Measurements from ENCODE around the gene OLFML2A.

OLFML2A gene

DNA sequence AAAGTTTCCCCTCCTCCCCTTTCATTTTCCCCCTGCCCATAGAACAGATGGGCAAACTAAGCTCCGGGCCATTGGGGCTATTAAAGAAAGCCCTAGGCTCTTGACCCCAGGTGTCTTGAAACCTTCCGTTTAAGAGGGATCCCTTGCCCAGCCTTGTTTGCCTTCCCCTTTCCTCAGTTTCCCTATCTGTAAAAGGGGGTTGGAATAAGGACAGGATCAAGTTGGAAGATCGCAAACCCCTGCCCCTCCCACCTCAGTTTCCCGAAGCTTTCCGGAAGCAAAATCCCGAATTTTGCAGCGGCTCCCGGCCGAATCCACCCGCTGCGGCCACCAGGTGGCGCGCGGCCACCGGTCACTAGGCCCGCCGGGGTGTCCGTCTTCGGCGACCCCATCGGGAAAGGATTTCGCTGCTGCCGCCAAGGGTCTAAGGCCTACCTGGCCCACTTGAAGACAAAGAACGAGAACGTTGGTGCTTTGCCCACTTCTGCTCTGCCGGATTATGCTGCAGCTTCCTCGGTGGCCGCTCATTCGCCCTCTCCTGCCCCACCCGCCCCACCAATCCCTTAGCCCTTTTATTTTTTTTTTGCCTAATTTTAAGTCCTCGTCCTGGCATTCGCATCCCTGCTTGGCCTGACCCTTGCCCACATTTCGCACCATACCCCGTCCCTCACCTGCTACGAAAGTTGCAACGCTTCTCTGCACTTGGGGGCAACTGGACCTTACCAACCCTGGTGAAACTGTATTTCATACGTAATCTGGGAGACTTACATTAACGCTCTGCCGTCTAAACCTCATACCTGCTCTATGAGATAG, 4.9 kb upstream of the OLFML2A start (continued):
- no peak for TF ChIP-seq ZNF701 (tag by site-specific recombination; IDR thresholded peaks at IDR 0.05)
- no peak; the same call in 1 of the 2 replicates for TF ChIP-seq KLF8 (tag by site-specific recombination; IDR thresholded peaks at IDR 0.05)
- TF ChIP-seq ZNF221 (tag by site-specific recombination; IDR thresholded peaks at IDR 0.05; ENCODE audit: borderline replicate concordance): no peak
- no peak for TF ChIP-seq ZBTB21 (tag by site-specific recombination; IDR thresholded peaks at IDR 0.05)
- TF ChIP-seq ZSCAN30 (tag by site-specific recombination; IDR thresholded peaks at IDR 0.05): peak; percentile 73
- TF ChIP-seq ZNF354C (tag by site-specific recombination; IDR thresholded peaks at IDR 0.05; ENCODE audit: borderline replicate concordance, low read depth): no peak
- no peak for TF ChIP-seq ZNF311 (tag by site-specific recombination; IDR thresholded peaks at IDR 0.05; ENCODE audit: borderline replicate concordance)
- TF ChIP-seq GLIS2 (tag by site-specific recombination; IDR thresholded peaks at IDR 0.05): 0 out of 2 replicates have a peak, but pooled peaks have one; percentile 29
- no peak for TF ChIP-seq ZNF10 (tag by site-specific recombination; IDR thresholded peaks at IDR 0.05)
- TF ChIP-seq ZFP41 (tag by site-specific recombination; IDR thresholded peaks at IDR 0.05; ENCODE audit: borderline replicate concordance): no peak
- peak; percentile 30 for TF ChIP-seq ZXDB (tag by site-specific recombination; IDR thresholded peaks at IDR 0.05)
- peak; percentile 17; the same call in 1 of the 2 replicates for TF ChIP-seq ZNF24 (tag by site-specific recombination; IDR thresholded peaks at IDR 0.05)
- TF ChIP-seq MYNN (tag by site-specific recombination; IDR thresholded peaks at IDR 0.05; ENCODE audit: borderline replicate concordance): no peak
- TF ChIP-seq ZNF48 (tag by site-specific recombination; IDR thresholded peaks at IDR 0.05): no peak
- TF ChIP-seq ELK4 (IDR thresholded peaks at IDR 0.05; ENCODE audit: borderline replicate concordance, low read depth, low read length): no peak
- TF ChIP-seq ZNF623 (tag by site-specific recombination; IDR thresholded peaks at IDR 0.05): no peak
- TF ChIP-seq, protein P1, sequence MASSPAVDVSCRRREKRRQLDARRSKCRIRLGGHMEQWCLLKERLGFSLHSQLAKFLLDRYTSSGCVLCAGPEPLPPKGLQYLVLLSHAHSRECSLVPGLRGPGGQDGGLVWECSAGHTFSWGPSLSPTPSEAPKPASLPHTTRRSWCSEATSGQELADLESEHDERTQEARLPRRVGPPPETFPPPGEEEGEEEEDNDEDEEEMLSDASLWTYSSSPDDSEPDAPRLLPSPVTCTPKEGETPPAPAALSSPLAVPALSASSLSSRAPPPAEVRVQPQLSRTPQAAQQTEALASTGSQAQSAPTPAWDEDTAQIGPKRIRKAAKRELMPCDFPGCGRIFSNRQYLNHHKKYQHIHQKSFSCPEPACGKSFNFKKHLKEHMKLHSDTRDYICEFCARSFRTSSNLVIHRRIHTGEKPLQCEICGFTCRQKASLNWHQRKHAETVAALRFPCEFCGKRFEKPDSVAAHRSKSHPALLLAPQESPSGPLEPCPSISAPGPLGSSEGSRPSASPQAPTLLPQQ (tag by site-specific recombination; IDR thresholded peaks at IDR 0.05): peak; percentile 32; the same call in 1 of the 2 replicates
- TF ChIP-seq, protein P2, sequence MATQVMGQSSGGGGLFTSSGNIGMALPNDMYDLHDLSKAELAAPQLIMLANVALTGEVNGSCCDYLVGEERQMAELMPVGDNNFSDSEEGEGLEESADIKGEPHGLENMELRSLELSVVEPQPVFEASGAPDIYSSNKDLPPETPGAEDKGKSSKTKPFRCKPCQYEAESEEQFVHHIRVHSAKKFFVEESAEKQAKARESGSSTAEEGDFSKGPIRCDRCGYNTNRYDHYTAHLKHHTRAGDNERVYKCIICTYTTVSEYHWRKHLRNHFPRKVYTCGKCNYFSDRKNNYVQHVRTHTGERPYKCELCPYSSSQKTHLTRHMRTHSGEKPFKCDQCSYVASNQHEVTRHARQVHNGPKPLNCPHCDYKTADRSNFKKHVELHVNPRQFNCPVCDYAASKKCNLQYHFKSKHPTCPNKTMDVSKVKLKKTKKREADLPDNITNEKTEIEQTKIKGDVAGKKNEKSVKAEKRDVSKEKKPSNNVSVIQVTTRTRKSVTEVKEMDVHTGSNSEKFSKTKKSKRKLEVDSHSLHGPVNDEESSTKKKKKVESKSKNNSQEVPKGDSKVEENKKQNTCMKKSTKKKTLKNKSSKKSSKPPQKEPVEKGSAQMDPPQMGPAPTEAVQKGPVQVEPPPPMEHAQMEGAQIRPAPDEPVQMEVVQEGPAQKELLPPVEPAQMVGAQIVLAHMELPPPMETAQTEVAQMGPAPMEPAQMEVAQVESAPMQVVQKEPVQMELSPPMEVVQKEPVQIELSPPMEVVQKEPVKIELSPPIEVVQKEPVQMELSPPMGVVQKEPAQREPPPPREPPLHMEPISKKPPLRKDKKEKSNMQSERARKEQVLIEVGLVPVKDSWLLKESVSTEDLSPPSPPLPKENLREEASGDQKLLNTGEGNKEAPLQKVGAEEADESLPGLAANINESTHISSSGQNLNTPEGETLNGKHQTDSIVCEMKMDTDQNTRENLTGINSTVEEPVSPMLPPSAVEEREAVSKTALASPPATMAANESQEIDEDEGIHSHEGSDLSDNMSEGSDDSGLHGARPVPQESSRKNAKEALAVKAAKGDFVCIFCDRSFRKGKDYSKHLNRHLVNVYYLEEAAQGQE (tag by site-specific recombination; IDR thresholded peaks at IDR 0.05): no peak
- TF ChIP-seq, protein P3, sequence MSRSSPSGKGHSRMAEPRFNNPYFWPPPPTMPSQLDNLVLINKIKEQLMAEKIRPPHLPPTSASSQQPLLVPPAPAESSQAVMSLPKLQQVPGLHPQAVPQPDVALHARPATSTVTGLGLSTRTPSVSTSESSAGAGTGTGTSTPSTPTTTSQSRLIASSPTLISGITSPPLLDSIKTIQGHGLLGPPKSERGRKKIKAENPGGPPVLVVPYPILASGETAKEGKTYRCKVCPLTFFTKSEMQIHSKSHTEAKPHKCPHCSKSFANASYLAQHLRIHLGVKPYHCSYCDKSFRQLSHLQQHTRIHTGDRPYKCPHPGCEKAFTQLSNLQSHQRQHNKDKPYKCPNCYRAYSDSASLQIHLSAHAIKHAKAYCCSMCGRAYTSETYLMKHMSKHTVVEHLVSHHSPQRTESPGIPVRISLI (tag by site-specific recombination; IDR thresholded peaks at IDR 0.05): no peak
- TF ChIP-seq, protein P4, sequence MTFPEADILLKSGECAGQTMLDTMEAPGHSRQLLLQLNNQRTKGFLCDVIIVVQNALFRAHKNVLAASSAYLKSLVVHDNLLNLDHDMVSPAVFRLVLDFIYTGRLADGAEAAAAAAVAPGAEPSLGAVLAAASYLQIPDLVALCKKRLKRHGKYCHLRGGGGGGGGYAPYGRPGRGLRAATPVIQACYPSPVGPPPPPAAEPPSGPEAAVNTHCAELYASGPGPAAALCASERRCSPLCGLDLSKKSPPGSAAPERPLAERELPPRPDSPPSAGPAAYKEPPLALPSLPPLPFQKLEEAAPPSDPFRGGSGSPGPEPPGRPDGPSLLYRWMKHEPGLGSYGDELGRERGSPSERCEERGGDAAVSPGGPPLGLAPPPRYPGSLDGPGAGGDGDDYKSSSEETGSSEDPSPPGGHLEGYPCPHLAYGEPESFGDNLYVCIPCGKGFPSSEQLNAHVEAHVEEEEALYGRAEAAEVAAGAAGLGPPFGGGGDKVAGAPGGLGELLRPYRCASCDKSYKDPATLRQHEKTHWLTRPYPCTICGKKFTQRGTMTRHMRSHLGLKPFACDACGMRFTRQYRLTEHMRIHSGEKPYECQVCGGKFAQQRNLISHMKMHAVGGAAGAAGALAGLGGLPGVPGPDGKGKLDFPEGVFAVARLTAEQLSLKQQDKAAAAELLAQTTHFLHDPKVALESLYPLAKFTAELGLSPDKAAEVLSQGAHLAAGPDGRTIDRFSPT (tag by site-specific recombination; IDR thresholded peaks at IDR 0.05): no peak
- TF ChIP-seq ZNF121 (tag by site-specific recombination; IDR thresholded peaks at IDR 0.05): peak; percentile 96
- peak; percentile 10; the same call in 1 of the 2 replicates for TF ChIP-seq PRDM4 (tag by site-specific recombination; IDR thresholded peaks at IDR 0.05)
- no peak for TF ChIP-seq ZNF146 (tag by site-specific recombination; IDR thresholded peaks at IDR 0.05)
- TF ChIP-seq PRDM1 (tag by site-specific recombination; IDR thresholded peaks at IDR 0.05): no peak
- TF ChIP-seq, protein P5, sequence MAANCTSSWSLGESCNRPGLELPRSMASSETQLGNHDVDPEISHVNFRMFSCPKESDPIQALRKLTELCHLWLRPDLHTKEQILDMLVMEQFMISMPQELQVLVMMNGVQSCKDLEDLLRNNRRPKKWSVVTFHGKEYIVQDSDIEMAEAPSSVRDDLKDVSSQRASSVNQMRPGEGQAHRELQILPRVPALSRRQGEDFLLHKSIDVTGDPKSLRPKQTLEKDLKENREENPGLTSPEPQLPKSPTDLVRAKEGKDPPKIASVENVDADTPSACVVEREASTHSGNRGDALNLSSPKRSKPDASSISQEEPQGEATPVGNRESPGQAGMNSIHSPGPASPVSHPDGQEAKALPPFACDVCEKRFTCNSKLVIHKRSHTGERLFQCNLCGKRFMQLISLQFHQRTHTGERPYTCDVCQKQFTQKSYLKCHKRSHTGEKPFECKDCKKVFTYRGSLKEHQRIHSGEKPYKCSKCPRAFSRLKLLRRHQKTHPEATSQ (tag by site-specific recombination; IDR thresholded peaks at IDR 0.05): peak; percentile 90; the same call in 1 of the 2 replicates

Measured in HEK293 (cell line).